GM23248 (cell line): ENCODE data around the gene LRP1. TPM values are rescaled to one million over a fixed set of nuclear protein-coding genes. Genes with fewer than 3 reads are reported as not detected.

ENCODE experiments used
- DNase-seq: peaks from one replicate; pipeline ENCODE4 v3.0.0-alpha.2; 2015
- H2AFZ ChIP-seq: fragments of 200-600 bp; sonication (generic); 2 replicates; pipeline ENCODE4 v1.6.1; 2016; ENCODE audit warnings: antibody characterized with exemption
- H3F3A ChIP-seq: fragments of 200-600 bp; sonication (generic); 2 replicates; pipeline ENCODE4 v1.6.1; 2016; ENCODE audit warnings: mild to moderate bottlenecking, antibody characterized with exemption, mixed run types; ENCODE audit not compliant: insufficient read depth
- H3K27ac ChIP-seq: fragments of 200-600 bp; sonication (generic); 2 replicates; pipeline ENCODE4 v1.5.1; 2016; ENCODE audit warnings: mild to moderate bottlenecking
- H3K27me3 ChIP-seq: fragments of 200-600 bp; sonication (generic); replicated peaks from 2 replicates; pipeline ENCODE4 v1.6.1; 2016; ENCODE audit warnings: mild to moderate bottlenecking; ENCODE audit not compliant: insufficient read depth
- H3K36me3 ChIP-seq: fragments of 200-600 bp; sonication (generic); 2 replicates; pipeline ENCODE4 v1.6.1; 2016; ENCODE audit warnings: low read depth, mild to moderate bottlenecking
- H3K4me1 ChIP-seq: fragments of 200-600 bp; sonication (generic); 2 replicates; pipeline ENCODE4 v1.6.1; 2016; ENCODE audit warnings: mild to moderate bottlenecking; ENCODE audit not compliant: insufficient read depth
- H3K4me2 ChIP-seq: fragments of 200-600 bp; sonication (generic); one replicate; pipeline ENCODE4 v1.6.1; 2016; ENCODE audit warnings: mild to moderate bottlenecking; ENCODE audit not compliant: unreplicated experiment
- H3K4me3 ChIP-seq: fragments of 200-600 bp; sonication (generic); 2 replicates; pipeline ENCODE4 v1.5.1; 2016; ENCODE audit warnings: mild to moderate bottlenecking
- H3K79me2 ChIP-seq: fragments of 200-600 bp; sonication (generic); 2 replicates; pipeline ENCODE4 v1.6.1; 2016; ENCODE audit warnings: mild to moderate bottlenecking; ENCODE audit not compliant: insufficient read depth
- H3K9ac ChIP-seq: fragments of 200-600 bp; sonication (generic); 2 replicates; pipeline ENCODE4 v1.6.1; 2016; ENCODE audit warnings: mild to moderate bottlenecking
- H3K9me2 ChIP-seq: fragments of 200-600 bp; sonication (generic); 2 replicates; pipeline ENCODE4 v1.6.1; 2016; ENCODE audit warnings: mixed run types, mild to moderate bottlenecking, moderate library complexity; ENCODE audit not compliant: insufficient read depth
- H3K9me3 ChIP-seq: fragments of 200-600 bp; sonication (generic); one replicate; pipeline ENCODE4 v1.6.1; 2017; ENCODE audit warnings: low read depth
- H4K20me1 ChIP-seq: fragments of 200-600 bp; sonication (generic); 2 replicates; pipeline ENCODE4 v1.6.0; 2016; ENCODE audit not compliant: insufficient read depth
- EZH2 ChIP-seq: fragments of 200-600 bp; sonication (generic); IDR thresholded peaks from 2 replicates; pipeline ENCODE4 v1.6.1; 2018; ENCODE audit warnings: antibody characterized with exemption, mild to moderate bottlenecking; ENCODE audit not compliant: insufficient read depth, poor library complexity, severe bottlenecking
- EZH2phosphoT487 ChIP-seq: fragments of 200-600 bp; sonication (generic); IDR thresholded peaks from 2 replicates; pipeline ENCODE4 v1.6.1; 2018; ENCODE audit warnings: antibody characterized with exemption, moderate library complexity, mild to moderate bottlenecking, low read depth; ENCODE audit not compliant: insufficient read depth
- WGBS, 2 experiments: methylation state at CpG; one replicate each; pipeline ENCODE4 v1.1.6; 2015 to 2017; ENCODE audit warnings: low lambda C conversion rate in 2 of 2, low coverage in 1 of 2; ENCODE audit errors: missing lambda C conversion rate in 2 of 2; 5-methylcytosine and 5-hydroxymethylcytosine counted together
- in situ Hi-C: fragments of 300-500 bp; cut with MboI; formaldehyde crosslinking; loops from 2 replicates; pipeline ENCODE4 v1.15.0; 2020
- microRNA counts: library from miRNA; unstranded; fragments of <30 nt; microRNA quantifications from one replicate; lab custom pipeline; 2016
- microRNA-seq: library from miRNA; unstranded; fragments of <30 nt; microRNA quantifications from one replicate; pipeline ENCODE4, GENCODE V29; 2016; ENCODE audit warnings: borderline number of aligned reads
- polyA plus RNA-seq: library from polyadenylated mRNA; unstranded; fragments of >200 nt; fragmentation: Nextera tagmentation; extraction: Ambion mirVana; gene quantifications from 2 replicates; pipeline ENCODE4 v1.2.1, GENCODE V29; 2016
- small RNA-seq: library from RNA; depleted of rRNA; stranded (forward); fragments of <200 nt; gene quantifications from one replicate; pipeline ENCODE3, GENCODE V24; 2014; ENCODE audit warnings: low read depth, low replicate concordance
- total RNA-seq: library from RNA; depleted of rRNA; stranded (reverse); fragments of >200 nt; shearing (Covaris generic); gene quantifications from 2 replicates; pipeline ENCODE4 v1.2.3, GENCODE V29; 2014; rRNA removed

Gene LRP1
- total and polyA plus RNA-seq, 2 experiments from 2014 or later, result 166 to 257 TPM

- Histone ChIP-seq H4K20me1 (no peaks in the 10 kb centered on the region), H3K27me3 (no peaks in the 10 kb centered on the region), H3K9me2 (no peaks in the 10 kb centered on the region), H3K4me2 (no peak overlapping the region), H3K4me3 (no peak overlapping the region), H3K9ac (no peak overlapping the region), H3K9me3 (no peaks in the 10 kb centered on the region), H3K27ac (no peak overlapping the region), H3K36me3 (peaks cover 27% of the 10 kb centered on the region), H3F3A (0 out of 2 replicates have a peak, but pooled peaks cover 5% of the 10 kb centered on the region), H3K4me1 (no peaks in the 10 kb centered on the region), H2AFZ (no peak overlapping the region), H3K79me2 (no peaks in the 10 kb centered on the region)
- no peak for DNase-seq
- in situ Hi-C loops, result no loop called here
- TF ChIP-seq EZH2, result no peak
- TF ChIP-seq EZH2phosphoT487, result no peak
- 54 to 62% methylated on average over 2 of the region's 2 CpGs for WGBS, 2 experiments
Observed at GRCh38 chr12:57261428-57261865, 133.2 kb downstream of the LRP1 start.

DNA sequence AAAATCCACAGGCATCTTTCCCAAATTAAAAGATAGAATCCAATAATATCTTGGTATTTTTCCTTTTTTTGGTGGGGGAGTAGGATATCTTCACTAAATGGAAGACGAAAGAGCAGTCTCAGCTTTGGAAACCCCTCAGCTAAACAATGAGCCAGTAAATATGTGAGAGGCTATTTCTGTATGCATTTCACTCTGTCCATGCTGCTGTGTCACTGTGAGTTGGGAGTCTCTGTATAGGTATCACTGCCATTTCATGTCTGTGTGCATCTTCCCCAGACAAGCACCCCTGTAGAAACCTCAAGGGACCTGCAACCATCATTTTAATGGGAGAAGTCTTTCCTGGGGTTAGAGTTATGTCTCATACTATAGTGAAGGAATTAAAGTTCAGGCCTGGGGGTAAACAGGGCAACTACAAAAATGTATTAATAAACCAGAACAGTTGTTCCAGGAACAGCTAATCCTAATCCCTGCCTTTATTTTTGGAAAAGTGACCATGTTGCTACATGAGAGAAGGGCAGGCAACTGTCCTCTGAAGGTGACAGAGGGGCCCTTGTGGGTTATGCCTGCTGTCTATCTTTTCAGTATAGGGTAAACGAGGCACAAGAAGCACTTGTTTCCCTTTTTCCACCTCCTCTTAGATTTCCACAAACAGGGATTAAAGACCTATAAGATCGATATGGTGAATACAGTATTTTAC, 134.0 kb downstream of the LRP1 start:
- H3K4me1 ChIP-seq, result no peaks in the 10 kb centered on the region
- no peak overlapping the region for H3K27ac ChIP-seq
- H3K9me2 ChIP-seq, result no peaks in the 10 kb centered on the region
- no peak for DNase-seq
- TF ChIP-seq EZH2 (no peak), EZH2phosphoT487 (no peak)
- H4K20me1 ChIP-seq, result no peaks in the 10 kb centered on the region
- in situ Hi-C loops, result no loop called here
- no peak overlapping the region for H3K4me2 ChIP-seq
- no peak overlapping the region for H3K9ac ChIP-seq
- WGBS, 2 experiments, result 82 to 88% methylated on average over 3 of the region's 3 CpGs
- H2AFZ ChIP-seq, result no peak overlapping the region
- 0 out of 2 replicates have a peak, but pooled peaks cover 5% of the 10 kb centered on the region for H3F3A ChIP-seq
- no peaks in the 10 kb centered on the region for H3K27me3 ChIP-seq
- peaks cover 25% of the 10 kb centered on the region for H3K36me3 ChIP-seq
- H3K79me2 ChIP-seq, result no peaks in the 10 kb centered on the region
- no peak overlapping the region for H3K4me3 ChIP-seq
- H3K9me3 ChIP-seq, result no peaks in the 10 kb centered on the region

MicroRNAs encoded within 50 kb of the gene (microRNA counts, 767-probe panel; counts per million panel counts)
- microRNA hsa-miR-1228-3p (lab: Ali Mortazavi, UCI), result 447 counts per million, percentile 86 among the panel's probes with 10 or more counts

Small RNAs within 50 kb of the gene (microRNA-seq; reads per million reads assigned to microRNA genes)
- gene MIR1228, result 16.4 reads per million, percentile 25 among the genes with 10 or more reads in this experiment

Small RNAs within 50 kb of the gene (small RNA-seq; reads per million reads assigned to genes)
- gene MIR1228, result not detected

Other genes with a start within 250 kb of the LRP1 start
- not detected in 2 replicates for gene SDR9C7, start 194.1 kb upstream of the LRP1 start, total RNA-seq
- gene SDR9C7, start 194.1 kb upstream of the LRP1 start, polyA plus RNA-seq, result not detected in 2 replicates
- gene RDH16, start 170.9 kb upstream of the LRP1 start, total RNA-seq, result not detected in 2 replicates
- not detected in 2 replicates for gene RDH16, start 170.9 kb upstream of the LRP1 start, polyA plus RNA-seq
- 2.9 and 3.9 TPM in 2 replicates for gene ZBTB39, start 121.9 kb upstream of the LRP1 start, total RNA-seq
- 1.5 TPM in 2 replicates for gene ZBTB39, start 121.9 kb upstream of the LRP1 start, polyA plus RNA-seq
- gene TAC3, start 112.0 kb upstream of the LRP1 start, total RNA-seq, result not detected in 2 replicates
- gene TAC3, start 112.0 kb upstream of the LRP1 start, polyA plus RNA-seq, result not detected in 2 replicates
- not detected in 2 replicates for gene MYO1A, start 78.4 kb upstream of the LRP1 start, total RNA-seq
- gene MYO1A, start 78.4 kb upstream of the LRP1 start, polyA plus RNA-seq, result not detected in 2 replicates
- gene NEMP1, start 49.7 kb upstream of the LRP1 start, total RNA-seq, result 6.4 and 7.6 TPM in 2 replicates
- 5.9 and 6.6 TPM in 2 replicates for gene NEMP1, start 49.7 kb upstream of the LRP1 start, polyA plus RNA-seq
- gene NAB2, start 39.4 kb upstream of the LRP1 start, total RNA-seq, result 88.7 and 107 TPM in 2 replicates
- 21.6 and 22.8 TPM in 2 replicates for gene NAB2, start 39.4 kb upstream of the LRP1 start, polyA plus RNA-seq
- gene STAT6, start 17.1 kb upstream of the LRP1 start, total RNA-seq, result 95.1 and 103 TPM in 2 replicates
- 67.4 and 70.7 TPM in 2 replicates for gene STAT6, start 17.1 kb upstream of the LRP1 start, polyA plus RNA-seq
- gene LRP1-AS, start 19.1 kb downstream of the LRP1 start, total RNA-seq, result not detected in 2 replicates
- 0.60 TPM in 1 of 2 replicates, not detected in the other for gene LRP1-AS, start 19.1 kb downstream of the LRP1 start, polyA plus RNA-seq
- gene NXPH4, start 88.3 kb downstream of the LRP1 start, total RNA-seq, result 5.6 and 5.7 TPM in 2 replicates
- gene NXPH4, start 88.3 kb downstream of the LRP1 start, polyA plus RNA-seq, result 5.4 and 6.7 TPM in 2 replicates
- gene SHMT2, start 101.2 kb downstream of the LRP1 start, total RNA-seq, result 272 and 341 TPM in 2 replicates
- 184 and 185 TPM in 2 replicates for gene SHMT2, start 101.2 kb downstream of the LRP1 start, polyA plus RNA-seq
- gene STAC3, start 122.7 kb downstream of the LRP1 start, total RNA-seq, result 0.32 and 1.3 TPM in 2 replicates
- gene STAC3, start 122.7 kb downstream of the LRP1 start, polyA plus RNA-seq, result 0.35 and 0.52 TPM in 2 replicates